ENCODE results near the gene ICAM4. TPM values are rescaled to one million over a fixed set of nuclear protein-coding genes. Genes with fewer than 3 reads are reported as not detected.
A peak's percentile ranks its signal among the peaks of the same experiment; 100 is the strongest.

Gene ICAM4
- total RNA-seq, 1 experiment from 2014 or later, result 2.0 TPM

DNA sequence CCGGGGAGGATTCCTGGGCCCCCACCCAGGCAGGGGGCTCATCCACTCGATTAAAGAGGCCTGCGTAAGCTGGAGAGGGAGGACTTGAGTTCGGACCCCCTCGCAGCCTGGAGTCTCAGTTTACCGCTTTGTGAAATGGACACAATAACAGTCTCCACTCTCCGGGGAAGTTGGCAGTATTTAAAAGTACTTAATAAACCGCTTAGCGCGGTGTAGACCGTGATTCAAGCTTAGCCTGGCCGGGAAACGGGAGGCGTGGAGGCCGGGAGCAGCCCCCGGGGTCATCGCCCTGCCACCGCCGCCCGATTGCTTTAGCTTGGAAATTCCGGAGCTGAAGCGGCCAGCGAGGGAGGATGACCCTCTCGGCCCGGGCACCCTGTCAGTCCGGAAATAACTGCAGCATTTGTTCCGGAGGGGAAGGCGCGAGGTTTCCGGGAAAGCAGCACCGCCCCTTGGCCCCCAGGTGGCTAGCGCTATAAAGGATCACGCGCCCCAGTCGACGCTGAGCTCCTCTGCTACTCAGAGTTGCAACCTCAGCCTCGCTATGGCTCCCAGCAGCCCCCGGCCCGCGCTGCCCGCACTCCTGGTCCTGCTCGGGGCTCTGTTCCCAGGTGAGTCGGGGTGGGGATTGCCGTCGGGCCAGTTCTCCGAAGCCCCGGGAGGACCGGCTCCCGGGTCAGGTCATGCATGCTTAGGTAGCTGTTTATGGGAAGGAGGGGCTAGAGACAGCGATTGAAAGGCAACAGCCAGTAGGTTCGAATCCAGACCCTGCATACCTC lies 15.9 kb upstream of the ICAM4 start, which contains the start of gene ICAM1 (continued):
- TF ChIP-seq, protein P1, sequence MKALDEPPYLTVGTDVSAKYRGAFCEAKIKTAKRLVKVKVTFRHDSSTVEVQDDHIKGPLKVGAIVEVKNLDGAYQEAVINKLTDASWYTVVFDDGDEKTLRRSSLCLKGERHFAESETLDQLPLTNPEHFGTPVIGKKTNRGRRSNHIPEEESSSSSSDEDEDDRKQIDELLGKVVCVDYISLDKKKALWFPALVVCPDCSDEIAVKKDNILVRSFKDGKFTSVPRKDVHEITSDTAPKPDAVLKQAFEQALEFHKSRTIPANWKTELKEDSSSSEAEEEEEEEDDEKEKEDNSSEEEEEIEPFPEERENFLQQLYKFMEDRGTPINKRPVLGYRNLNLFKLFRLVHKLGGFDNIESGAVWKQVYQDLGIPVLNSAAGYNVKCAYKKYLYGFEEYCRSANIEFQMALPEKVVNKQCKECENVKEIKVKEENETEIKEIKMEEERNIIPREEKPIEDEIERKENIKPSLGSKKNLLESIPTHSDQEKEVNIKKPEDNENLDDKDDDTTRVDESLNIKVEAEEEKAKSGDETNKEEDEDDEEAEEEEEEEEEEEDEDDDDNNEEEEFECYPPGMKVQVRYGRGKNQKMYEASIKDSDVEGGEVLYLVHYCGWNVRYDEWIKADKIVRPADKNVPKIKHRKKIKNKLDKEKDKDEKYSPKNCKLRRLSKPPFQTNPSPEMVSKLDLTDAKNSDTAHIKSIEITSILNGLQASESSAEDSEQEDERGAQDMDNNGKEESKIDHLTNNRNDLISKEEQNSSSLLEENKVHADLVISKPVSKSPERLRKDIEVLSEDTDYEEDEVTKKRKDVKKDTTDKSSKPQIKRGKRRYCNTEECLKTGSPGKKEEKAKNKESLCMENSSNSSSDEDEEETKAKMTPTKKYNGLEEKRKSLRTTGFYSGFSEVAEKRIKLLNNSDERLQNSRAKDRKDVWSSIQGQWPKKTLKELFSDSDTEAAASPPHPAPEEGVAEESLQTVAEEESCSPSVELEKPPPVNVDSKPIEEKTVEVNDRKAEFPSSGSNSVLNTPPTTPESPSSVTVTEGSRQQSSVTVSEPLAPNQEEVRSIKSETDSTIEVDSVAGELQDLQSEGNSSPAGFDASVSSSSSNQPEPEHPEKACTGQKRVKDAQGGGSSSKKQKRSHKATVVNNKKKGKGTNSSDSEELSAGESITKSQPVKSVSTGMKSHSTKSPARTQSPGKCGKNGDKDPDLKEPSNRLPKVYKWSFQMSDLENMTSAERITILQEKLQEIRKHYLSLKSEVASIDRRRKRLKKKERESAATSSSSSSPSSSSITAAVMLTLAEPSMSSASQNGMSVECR (CRISPR knock-in tag; IDR thresholded peaks at IDR 0.05; ENCODE audit: borderline replicate concordance), result 0 out of 2 replicates have a peak, but pooled peaks have one; percentile 39
- TF ChIP-seq TEAD1 (CRISPR knock-in tag; IDR thresholded peaks at IDR 0.05) (no peak), SP1 (CRISPR knock-in tag; conservative IDR thresholded peaks at IDR 0.05) (peak; percentile 70), GABPB1 (CRISPR knock-in tag; IDR thresholded peaks at IDR 0.05) (peak; percentile 83), ZNF232 (CRISPR knock-in tag; IDR thresholded peaks at IDR 0.05) (no peak), GRHL2 (CRISPR knock-in tag; IDR thresholded peaks at IDR 0.05; ENCODE audit: insufficient replicate concordance, severe bottlenecking) (no peak), GTF2I (CRISPR knock-in tag; conservative IDR thresholded peaks at IDR 0.05) (peak; percentile 71), NR2C2 (CRISPR knock-in tag; IDR thresholded peaks at IDR 0.05) (no peak), EMX1 (CRISPR knock-in tag; IDR thresholded peaks at IDR 0.05) (no peak), ZNF121 (CRISPR knock-in tag; IDR thresholded peaks at IDR 0.05) (no peak), SOX15 (CRISPR knock-in tag; IDR thresholded peaks at IDR 0.05) (no peak), KAT7 (CRISPR knock-in tag; IDR thresholded peaks at IDR 0.05; ENCODE audit: borderline replicate concordance) (0 out of 2 replicates have a peak, but pooled peaks have one; percentile 40), ZNF423 (CRISPR knock-in tag; IDR thresholded peaks at IDR 0.05) (no peak), PRRX2 (CRISPR knock-in tag; IDR thresholded peaks at IDR 0.05) (no peak), JUN (CRISPR knock-in tag; IDR thresholded peaks at IDR 0.05) (no peak), RELA (CRISPR knock-in tag; IDR thresholded peaks at IDR 0.05; ENCODE audit: borderline replicate concordance) (peak; percentile 67; the same call in 1 of the 2 replicates), JAZF1 (CRISPR knock-in tag; IDR thresholded peaks at IDR 0.05) (no peak)
- TF ChIP-seq, protein P2, sequence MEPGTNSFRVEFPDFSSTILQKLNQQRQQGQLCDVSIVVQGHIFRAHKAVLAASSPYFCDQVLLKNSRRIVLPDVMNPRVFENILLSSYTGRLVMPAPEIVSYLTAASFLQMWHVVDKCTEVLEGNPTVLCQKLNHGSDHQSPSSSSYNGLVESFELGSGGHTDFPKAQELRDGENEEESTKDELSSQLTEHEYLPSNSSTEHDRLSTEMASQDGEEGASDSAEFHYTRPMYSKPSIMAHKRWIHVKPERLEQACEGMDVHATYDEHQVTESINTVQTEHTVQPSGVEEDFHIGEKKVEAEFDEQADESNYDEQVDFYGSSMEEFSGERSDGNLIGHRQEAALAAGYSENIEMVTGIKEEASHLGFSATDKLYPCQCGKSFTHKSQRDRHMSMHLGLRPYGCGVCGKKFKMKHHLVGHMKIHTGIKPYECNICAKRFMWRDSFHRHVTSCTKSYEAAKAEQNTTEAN (CRISPR knock-in tag; IDR thresholded peaks at IDR 0.05), result peak; percentile 88; the same call in 1 of the 2 replicates
- TF ChIP-seq, protein P3, sequence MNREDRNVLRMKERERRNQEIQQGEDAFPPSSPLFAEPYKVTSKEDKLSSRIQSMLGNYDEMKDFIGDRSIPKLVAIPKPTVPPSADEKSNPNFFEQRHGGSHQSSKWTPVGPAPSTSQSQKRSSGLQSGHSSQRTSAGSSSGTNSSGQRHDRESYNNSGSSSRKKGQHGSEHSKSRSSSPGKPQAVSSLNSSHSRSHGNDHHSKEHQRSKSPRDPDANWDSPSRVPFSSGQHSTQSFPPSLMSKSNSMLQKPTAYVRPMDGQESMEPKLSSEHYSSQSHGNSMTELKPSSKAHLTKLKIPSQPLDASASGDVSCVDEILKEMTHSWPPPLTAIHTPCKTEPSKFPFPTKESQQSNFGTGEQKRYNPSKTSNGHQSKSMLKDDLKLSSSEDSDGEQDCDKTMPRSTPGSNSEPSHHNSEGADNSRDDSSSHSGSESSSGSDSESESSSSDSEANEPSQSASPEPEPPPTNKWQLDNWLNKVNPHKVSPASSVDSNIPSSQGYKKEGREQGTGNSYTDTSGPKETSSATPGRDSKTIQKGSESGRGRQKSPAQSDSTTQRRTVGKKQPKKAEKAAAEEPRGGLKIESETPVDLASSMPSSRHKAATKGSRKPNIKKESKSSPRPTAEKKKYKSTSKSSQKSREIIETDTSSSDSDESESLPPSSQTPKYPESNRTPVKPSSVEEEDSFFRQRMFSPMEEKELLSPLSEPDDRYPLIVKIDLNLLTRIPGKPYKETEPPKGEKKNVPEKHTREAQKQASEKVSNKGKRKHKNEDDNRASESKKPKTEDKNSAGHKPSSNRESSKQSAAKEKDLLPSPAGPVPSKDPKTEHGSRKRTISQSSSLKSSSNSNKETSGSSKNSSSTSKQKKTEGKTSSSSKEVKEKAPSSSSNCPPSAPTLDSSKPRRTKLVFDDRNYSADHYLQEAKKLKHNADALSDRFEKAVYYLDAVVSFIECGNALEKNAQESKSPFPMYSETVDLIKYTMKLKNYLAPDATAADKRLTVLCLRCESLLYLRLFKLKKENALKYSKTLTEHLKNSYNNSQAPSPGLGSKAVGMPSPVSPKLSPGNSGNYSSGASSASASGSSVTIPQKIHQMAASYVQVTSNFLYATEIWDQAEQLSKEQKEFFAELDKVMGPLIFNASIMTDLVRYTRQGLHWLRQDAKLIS (CRISPR knock-in tag; IDR thresholded peaks at IDR 0.05; ENCODE audit: borderline replicate concordance), result no peak
- TF ChIP-seq, protein P4, sequence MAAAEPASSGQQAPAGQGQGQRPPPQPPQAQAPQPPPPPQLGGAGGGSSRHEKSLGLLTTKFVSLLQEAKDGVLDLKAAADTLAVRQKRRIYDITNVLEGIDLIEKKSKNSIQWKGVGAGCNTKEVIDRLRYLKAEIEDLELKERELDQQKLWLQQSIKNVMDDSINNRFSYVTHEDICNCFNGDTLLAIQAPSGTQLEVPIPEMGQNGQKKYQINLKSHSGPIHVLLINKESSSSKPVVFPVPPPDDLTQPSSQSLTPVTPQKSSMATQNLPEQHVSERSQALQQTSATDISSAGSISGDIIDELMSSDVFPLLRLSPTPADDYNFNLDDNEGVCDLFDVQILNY (CRISPR knock-in tag; IDR thresholded peaks at IDR 0.05), result no peak
- TF ChIP-seq, protein P5, sequence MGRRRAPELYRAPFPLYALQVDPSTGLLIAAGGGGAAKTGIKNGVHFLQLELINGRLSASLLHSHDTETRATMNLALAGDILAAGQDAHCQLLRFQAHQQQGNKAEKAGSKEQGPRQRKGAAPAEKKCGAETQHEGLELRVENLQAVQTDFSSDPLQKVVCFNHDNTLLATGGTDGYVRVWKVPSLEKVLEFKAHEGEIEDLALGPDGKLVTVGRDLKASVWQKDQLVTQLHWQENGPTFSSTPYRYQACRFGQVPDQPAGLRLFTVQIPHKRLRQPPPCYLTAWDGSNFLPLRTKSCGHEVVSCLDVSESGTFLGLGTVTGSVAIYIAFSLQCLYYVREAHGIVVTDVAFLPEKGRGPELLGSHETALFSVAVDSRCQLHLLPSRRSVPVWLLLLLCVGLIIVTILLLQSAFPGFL (CRISPR knock-in tag; IDR thresholded peaks at IDR 0.05; ENCODE audit: borderline replicate concordance), result no peak
- TF ChIP-seq, protein P6, sequence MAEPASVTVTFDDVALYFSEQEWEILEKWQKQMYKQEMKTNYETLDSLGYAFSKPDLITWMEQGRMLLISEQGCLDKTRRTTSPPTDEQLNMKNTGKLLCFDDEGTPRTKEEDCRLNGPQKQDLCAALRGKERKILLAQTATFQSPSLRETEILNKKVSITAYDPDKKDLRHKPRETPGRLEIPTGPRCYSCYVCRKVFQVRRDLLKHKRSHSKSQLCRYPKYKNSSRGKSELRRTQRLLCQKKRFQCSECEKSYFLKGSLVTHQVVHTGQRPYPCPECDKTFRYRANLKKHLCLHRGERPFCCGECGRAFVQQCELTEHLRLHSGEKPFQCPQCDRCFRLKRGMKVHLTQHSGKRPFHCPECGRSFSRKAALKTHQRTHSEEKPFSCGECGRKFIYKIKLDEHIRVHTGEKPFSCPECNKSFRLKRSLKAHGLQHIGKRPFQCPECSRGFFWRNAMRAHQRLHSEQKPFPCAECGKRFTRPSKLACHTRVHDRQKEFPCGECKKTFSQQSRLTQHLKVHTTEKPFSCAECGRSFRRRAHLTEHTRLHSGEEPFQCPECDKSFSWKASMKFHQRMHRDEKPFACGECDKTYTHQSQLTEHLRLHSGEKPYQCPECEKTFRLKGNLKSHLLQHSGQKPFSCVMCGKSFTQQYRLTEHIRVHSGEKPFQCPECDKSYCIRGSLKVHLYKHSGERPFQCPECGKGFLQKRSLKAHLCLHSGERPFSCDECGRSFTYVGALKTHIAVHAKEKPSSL (CRISPR knock-in tag; conservative IDR thresholded peaks at IDR 0.05), result no peak
- TF ChIP-seq, protein P7, sequence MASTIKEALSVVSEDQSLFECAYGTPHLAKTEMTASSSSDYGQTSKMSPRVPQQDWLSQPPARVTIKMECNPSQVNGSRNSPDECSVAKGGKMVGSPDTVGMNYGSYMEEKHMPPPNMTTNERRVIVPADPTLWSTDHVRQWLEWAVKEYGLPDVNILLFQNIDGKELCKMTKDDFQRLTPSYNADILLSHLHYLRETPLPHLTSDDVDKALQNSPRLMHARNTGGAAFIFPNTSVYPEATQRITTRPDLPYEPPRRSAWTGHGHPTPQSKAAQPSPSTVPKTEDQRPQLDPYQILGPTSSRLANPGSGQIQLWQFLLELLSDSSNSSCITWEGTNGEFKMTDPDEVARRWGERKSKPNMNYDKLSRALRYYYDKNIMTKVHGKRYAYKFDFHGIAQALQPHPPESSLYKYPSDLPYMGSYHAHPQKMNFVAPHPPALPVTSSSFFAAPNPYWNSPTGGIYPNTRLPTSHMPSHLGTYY (CRISPR knock-in tag; IDR thresholded peaks at IDR 0.05), result no peak
